ENCODE measurements around the gene FHL2. TPM values are rescaled to one million over a fixed set of nuclear protein-coding genes. Genes with fewer than 3 reads are reported as not detected.

Gene FHL2
- total and polyA plus RNA-seq, 2 experiments from 2014 or later = 17.9 to 18.8 TPM

DNA sequence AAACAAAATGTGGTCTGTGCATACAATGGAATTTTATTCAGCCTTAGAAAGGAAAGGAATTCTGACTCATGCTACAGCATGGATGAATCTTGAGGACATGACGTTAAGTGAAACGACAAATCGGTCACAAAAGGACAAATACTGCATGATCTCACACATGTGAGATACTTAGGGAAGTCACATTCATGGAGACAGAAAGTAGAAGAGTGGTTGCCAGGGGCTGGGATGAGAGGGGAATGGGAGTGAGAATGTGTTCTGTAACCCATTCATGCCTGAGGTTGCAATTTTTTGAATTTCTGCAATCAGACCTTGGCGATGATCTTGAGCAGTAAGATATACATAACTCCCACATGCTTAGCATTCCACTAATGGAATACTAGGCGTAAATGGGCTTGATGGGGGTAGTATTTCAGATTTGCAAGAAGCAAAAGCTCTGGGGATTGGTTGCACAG, 22.0 kb downstream of the FHL2 start:
- Histone ChIP-seq H2AFZ (no peak overlapping the region), H3K4me2 (no peak overlapping the region), H3K27me3 (no peaks in the 10 kb centered on the region), H3K4me1 (ENCODE audit: insufficient read depth) (no peaks in the 10 kb centered on the region), H3K36me3 (replicated peaks; ENCODE audit: insufficient read depth, low read depth) (no peaks in the 10 kb centered on the region), H3K9me2 (replicated peaks; ENCODE audit: insufficient read depth) (no peaks in the 10 kb centered on the region), H4K20me1 (ENCODE audit: insufficient read depth, poor library complexity, severe bottlenecking) (no peaks in the 10 kb centered on the region), H3K4me3 (no peak overlapping the region), H3K9me3 (ENCODE audit: low read depth) (no peaks in the 10 kb centered on the region), H3K27ac (no peak overlapping the region), H3K79me2 (no peaks in the 10 kb centered on the region)
- WGBS (ENCODE audit: low lambda C conversion rate, missing lambda C conversion rate) = 92% methylated on average over 5 of the region's 5 CpGs
- TF ChIP-seq EZH2 (IDR thresholded peaks at IDR 0.05; ENCODE audit: borderline replicate concordance) (no peak), EZH2phosphoT487 (IDR thresholded peaks at IDR 0.05; ENCODE audit: low read depth, severe bottlenecking, unreplicated experiment) (no peak)
- TF ChIP-seq, protein P1, sequence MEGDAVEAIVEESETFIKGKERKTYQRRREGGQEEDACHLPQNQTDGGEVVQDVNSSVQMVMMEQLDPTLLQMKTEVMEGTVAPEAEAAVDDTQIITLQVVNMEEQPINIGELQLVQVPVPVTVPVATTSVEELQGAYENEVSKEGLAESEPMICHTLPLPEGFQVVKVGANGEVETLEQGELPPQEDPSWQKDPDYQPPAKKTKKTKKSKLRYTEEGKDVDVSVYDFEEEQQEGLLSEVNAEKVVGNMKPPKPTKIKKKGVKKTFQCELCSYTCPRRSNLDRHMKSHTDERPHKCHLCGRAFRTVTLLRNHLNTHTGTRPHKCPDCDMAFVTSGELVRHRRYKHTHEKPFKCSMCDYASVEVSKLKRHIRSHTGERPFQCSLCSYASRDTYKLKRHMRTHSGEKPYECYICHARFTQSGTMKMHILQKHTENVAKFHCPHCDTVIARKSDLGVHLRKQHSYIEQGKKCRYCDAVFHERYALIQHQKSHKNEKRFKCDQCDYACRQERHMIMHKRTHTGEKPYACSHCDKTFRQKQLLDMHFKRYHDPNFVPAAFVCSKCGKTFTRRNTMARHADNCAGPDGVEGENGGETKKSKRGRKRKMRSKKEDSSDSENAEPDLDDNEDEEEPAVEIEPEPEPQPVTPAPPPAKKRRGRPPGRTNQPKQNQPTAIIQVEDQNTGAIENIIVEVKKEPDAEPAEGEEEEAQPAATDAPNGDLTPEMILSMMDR (IDR thresholded peaks at IDR 0.05; ENCODE audit: poor library complexity) = no peak
- no peak for DNase-seq (ENCODE audit: low spot score)

DNA sequence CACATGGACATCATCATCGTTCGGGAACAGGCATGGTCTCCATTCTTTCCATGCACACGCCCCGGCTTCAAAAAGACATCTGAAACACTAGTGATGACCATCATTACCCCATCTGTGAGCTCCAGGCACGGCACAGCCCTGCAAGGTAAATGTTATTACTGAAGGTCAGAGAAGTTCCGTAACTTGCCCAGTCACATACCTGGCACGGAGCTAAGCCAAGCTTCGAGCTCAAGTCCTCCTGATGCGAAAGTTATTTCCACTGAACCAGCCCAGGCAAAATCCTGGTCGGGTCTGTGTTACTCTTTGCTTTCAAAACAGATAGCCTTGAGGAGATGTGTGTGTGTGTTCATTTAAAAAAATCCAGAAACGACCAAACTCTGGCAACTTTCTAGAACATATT, 22.8 kb downstream of the FHL2 start:
- WGBS (ENCODE audit: low lambda C conversion rate, missing lambda C conversion rate) = 95% methylated on average over 11 of the region's 11 CpGs
- H3K4me2 ChIP-seq = no peak overlapping the region
- no peaks in the 10 kb centered on the region for H3K4me1 ChIP-seq (ENCODE audit: insufficient read depth)
- no peaks in the 10 kb centered on the region for H3K36me3 ChIP-seq (replicated peaks; ENCODE audit: insufficient read depth, low read depth)
- no peaks in the 10 kb centered on the region for H3K79me2 ChIP-seq
- H3K9me3 ChIP-seq (ENCODE audit: low read depth) = no peaks in the 10 kb centered on the region
- H2AFZ ChIP-seq = no peak overlapping the region
- no peak overlapping the region for H3K27ac ChIP-seq
- TF ChIP-seq, protein P1 (IDR thresholded peaks at IDR 0.05; ENCODE audit: poor library complexity) = no peak
- TF ChIP-seq EZH2 (IDR thresholded peaks at IDR 0.05; ENCODE audit: borderline replicate concordance) (no peak), EZH2phosphoT487 (IDR thresholded peaks at IDR 0.05; ENCODE audit: low read depth, severe bottlenecking, unreplicated experiment) (no peak)
- H3K4me3 ChIP-seq = no peak overlapping the region
- no peaks in the 10 kb centered on the region for H4K20me1 ChIP-seq (ENCODE audit: insufficient read depth, poor library complexity, severe bottlenecking)
- H3K27me3 ChIP-seq = no peaks in the 10 kb centered on the region
- no peaks in the 10 kb centered on the region for H3K9me2 ChIP-seq (replicated peaks; ENCODE audit: insufficient read depth)
- no peak for DNase-seq (ENCODE audit: low spot score)

DNA sequence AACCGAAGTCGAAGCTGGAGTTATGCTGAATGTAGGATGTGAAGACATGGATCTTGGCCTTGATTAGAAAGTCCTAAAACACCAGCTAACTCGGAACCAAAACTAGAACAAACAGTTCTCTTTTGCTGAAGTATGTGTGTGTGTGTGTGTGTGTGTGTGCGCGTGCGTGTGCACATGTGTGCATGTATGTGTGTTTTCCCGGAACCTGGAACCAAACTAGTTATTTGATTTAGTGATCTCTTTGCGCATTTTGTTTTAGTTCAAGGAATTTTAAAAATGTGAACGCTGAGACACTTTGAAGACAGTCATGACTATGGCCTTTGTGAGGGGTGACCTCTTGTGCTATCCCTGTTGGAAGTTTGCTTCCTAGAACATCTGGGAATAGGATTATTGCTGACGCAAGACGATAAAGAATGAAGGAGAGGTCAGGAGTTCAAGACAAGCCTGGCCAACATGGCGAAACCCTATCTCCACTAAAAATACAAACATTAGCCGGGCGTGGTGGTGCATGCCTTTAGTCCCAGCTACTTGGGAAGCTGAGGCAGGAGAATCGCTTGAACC, 23.8 kb downstream of the FHL2 start:
- H3K9me3 ChIP-seq (ENCODE audit: low read depth) = no peaks in the 10 kb centered on the region
- H2AFZ ChIP-seq = no peak overlapping the region
- no peaks in the 10 kb centered on the region for H3K4me1 ChIP-seq (ENCODE audit: insufficient read depth)
- H3K9me2 ChIP-seq (replicated peaks; ENCODE audit: insufficient read depth) = no peaks in the 10 kb centered on the region
- H3K4me3 ChIP-seq = no peak overlapping the region
- no peaks in the 10 kb centered on the region for H3K79me2 ChIP-seq
- no peak for DNase-seq (ENCODE audit: low spot score)
- H3K4me2 ChIP-seq = no peak overlapping the region
- TF ChIP-seq EZH2 (IDR thresholded peaks at IDR 0.05; ENCODE audit: borderline replicate concordance) = no peak
- WGBS (ENCODE audit: low lambda C conversion rate, missing lambda C conversion rate) = 82% methylated on average over 15 of the region's 15 CpGs
- H4K20me1 ChIP-seq (ENCODE audit: insufficient read depth, poor library complexity, severe bottlenecking) = no peaks in the 10 kb centered on the region
- no peaks in the 10 kb centered on the region for H3K36me3 ChIP-seq (replicated peaks; ENCODE audit: insufficient read depth, low read depth)
- no peaks in the 10 kb centered on the region for H3K27me3 ChIP-seq
- no peak overlapping the region for H3K27ac ChIP-seq

DNA sequence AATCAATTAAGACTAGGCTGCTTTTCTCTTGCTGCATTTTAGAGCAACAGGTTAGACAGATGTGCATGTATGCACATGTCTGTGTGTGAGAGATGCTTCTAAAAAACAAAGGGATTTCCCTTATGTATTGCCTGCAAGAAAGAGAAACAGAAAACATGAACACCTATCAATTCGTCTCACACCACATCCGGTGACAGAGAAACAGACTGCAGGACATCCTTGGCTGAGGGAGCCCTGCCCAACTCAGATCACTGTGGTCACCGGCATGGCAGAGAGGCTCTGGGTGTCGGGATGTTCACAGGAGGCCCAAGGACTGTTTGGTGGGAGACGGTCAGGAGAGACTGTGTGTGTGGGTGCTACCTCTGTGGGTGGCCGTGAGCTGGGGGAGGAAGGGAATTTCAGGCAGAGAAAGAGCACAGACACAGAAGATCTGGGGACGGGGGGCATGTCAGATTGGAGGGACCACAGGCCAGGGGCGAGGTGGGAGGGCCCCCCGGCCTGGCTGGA, 24.9 kb downstream of the FHL2 start:
- Histone ChIP-seq H2AFZ (no peak overlapping the region), H3K4me3 (no peak overlapping the region), H3K9me2 (replicated peaks; ENCODE audit: insufficient read depth) (no peaks in the 10 kb centered on the region), H3K4me1 (ENCODE audit: insufficient read depth) (no peaks in the 10 kb centered on the region), H3K27ac (no peak overlapping the region), H3K79me2 (no peaks in the 10 kb centered on the region), H4K20me1 (ENCODE audit: insufficient read depth, poor library complexity, severe bottlenecking) (no peaks in the 10 kb centered on the region), H3K4me2 (no peak overlapping the region), H3K36me3 (replicated peaks; ENCODE audit: insufficient read depth, low read depth) (no peaks in the 10 kb centered on the region), H3K9me3 (ENCODE audit: low read depth) (no peaks in the 10 kb centered on the region), H3K27me3 (no peaks in the 10 kb centered on the region)
- no peak for DNase-seq (ENCODE audit: low spot score)
- TF ChIP-seq EZH2phosphoT487 (IDR thresholded peaks at IDR 0.05; ENCODE audit: low read depth, severe bottlenecking, unreplicated experiment) = no peak
- TF ChIP-seq, protein P1 (IDR thresholded peaks at IDR 0.05; ENCODE audit: poor library complexity) = no peak
- WGBS (ENCODE audit: low lambda C conversion rate, missing lambda C conversion rate) = 87% methylated on average over 9 of the region's 9 CpGs

All from hepatocyte (in vitro differentiated cells).